ENCODE measurements around the gene MGLL. TPM values are rescaled to one million over a fixed set of nuclear protein-coding genes. Genes with fewer than 3 reads are reported as not detected.

Gene MGLL
- total RNA-seq, 1 experiment from 2014 or later, result 0.94 TPM

DNA sequence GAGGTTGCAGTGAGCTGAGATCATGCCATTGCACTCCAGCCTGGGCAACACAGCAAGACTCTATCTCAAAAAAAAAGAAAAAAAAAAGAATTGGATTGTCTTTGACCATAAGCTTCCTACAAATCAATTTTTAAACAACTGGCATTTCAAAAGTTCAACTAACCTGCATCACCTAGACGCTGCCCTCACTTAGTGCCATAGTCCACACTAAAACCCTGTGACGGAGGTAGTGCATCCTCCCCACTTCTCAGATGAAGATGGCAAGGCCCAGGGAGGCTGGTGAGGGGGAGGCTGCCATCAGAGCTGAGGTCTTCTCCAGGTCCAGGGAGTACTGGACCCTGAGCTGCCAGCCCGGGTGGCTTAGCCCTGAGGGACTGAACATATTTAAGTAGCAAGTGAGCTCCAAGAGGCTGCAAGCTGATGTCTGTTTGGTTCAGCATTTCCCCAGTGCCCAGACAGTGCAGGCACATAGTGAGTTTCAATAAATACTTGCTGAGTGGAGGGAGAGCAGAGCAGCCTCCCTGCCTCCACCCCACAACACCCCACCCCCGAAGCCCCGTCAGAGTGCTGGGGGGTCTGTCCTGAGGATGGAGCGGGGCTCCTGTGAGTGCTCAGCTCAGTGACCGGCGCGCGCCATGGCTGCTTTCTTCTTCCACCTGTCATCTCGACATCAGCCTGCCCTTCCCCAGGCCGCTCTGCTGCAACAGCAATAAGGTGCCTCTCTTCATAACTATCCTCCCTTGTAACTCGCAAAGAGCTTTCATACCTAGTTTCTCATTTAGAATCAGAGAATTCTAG, 52.8 kb downstream of the MGLL start (continued):
- TF ChIP-seq KAT7 (CRISPR knock-in tag; IDR thresholded peaks at IDR 0.05; ENCODE audit: borderline replicate concordance), result no peak
- TF ChIP-seq, protein P1, sequence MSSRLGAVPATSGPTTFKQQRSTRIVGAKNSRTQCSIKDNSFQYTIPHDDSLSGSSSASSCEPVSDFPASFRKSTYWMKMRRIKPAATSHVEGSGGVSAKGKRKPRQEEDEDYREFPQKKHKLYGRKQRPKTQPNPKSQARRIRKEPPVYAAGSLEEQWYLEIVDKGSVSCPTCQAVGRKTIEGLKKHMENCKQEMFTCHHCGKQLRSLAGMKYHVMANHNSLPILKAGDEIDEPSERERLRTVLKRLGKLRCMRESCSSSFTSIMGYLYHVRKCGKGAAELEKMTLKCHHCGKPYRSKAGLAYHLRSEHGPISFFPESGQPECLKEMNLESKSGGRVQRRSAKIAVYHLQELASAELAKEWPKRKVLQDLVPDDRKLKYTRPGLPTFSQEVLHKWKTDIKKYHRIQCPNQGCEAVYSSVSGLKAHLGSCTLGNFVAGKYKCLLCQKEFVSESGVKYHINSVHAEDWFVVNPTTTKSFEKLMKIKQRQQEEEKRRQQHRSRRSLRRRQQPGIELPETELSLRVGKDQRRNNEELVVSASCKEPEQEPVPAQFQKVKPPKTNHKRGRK (CRISPR knock-in tag; IDR thresholded peaks at IDR 0.05; ENCODE audit: borderline replicate concordance), result no peak

DNA sequence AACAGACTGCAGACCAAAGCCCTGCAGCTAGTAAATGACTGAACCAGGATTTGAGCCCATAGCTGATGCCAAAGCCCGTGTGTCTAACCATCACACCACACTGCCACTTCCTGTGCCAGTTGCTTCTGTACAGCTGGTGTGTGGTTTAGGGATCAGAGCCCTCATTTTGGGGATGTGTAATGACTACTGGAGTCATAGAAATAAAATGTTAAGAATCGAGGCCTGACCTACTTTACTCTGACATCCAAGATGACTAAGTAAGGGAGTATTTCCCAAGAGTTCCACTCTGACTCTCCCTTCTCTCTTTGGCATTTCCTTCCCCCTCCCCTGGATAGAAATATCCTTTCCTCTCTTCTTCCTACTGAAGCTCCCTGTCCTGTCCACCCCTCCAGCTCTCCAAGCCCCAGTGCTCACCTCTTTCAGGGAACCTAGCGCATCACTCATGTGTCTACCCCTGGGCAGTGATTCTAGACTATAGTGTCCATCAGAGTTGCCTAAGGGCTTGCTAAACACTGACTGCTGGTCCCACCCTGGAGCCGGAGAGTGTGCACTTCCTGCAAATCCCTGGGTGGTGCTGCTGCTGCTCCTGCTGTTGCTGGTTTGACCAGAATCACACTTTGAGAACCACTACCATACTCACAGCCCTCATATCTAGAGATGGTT, 53.8 kb downstream of the MGLL start:
- Mint-ChIP-seq H3K27ac (no peak overlapping the region), H3K4me3 (no peak overlapping the region), H3K36me3 (no peaks in the 10 kb centered on the region), H3K4me1 (peaks cover 2% of the 10 kb centered on the region; the same call in 1 of the 2 replicates), H3K27me3 (ENCODE audit: low read depth) (no peaks in the 10 kb centered on the region), H3K9me3 (no peaks in the 10 kb centered on the region)
- TF ChIP-seq, protein P2, sequence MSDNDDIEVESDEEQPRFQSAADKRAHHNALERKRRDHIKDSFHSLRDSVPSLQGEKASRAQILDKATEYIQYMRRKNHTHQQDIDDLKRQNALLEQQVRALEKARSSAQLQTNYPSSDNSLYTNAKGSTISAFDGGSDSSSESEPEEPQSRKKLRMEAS (CRISPR knock-in tag; IDR thresholded peaks at IDR 0.05), result no peak
- TF ChIP-seq NFATC4 (CRISPR knock-in tag; IDR thresholded peaks at IDR 0.05) (no peak), ZNF219 (CRISPR knock-in tag; IDR thresholded peaks at IDR 0.05; ENCODE audit: borderline replicate concordance) (no peak), NFYB (CRISPR knock-in tag; conservative IDR thresholded peaks at IDR 0.05; ENCODE audit: low read depth) (no peak), TP53 (CRISPR knock-in tag; IDR thresholded peaks at IDR 0.05) (no peak), NR2C2 (CRISPR knock-in tag; IDR thresholded peaks at IDR 0.05) (no peak), JUN (CRISPR knock-in tag; IDR thresholded peaks at IDR 0.05) (no peak), FOXK1 (CRISPR knock-in tag; IDR thresholded peaks at IDR 0.05) (no peak)
- TF ChIP-seq, protein P3, sequence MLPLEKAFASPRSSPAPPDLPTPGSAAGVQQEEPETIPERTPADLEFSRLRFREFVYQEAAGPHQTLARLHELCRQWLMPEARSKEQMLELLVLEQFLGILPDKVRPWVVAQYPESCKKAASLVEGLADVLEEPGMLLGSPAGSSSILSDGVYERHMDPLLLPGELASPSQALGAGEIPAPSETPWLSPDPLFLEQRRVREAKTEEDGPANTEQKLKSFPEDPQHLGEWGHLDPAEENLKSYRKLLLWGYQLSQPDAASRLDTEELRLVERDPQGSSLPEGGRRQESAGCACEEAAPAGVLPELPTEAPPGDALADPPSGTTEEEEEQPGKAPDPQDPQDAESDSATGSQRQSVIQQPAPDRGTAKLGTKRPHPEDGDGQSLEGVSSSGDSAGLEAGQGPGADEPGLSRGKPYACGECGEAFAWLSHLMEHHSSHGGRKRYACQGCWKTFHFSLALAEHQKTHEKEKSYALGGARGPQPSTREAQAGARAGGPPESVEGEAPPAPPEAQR (CRISPR knock-in tag; IDR thresholded peaks at IDR 0.05), result no peak
- TF ChIP-seq, protein P4, sequence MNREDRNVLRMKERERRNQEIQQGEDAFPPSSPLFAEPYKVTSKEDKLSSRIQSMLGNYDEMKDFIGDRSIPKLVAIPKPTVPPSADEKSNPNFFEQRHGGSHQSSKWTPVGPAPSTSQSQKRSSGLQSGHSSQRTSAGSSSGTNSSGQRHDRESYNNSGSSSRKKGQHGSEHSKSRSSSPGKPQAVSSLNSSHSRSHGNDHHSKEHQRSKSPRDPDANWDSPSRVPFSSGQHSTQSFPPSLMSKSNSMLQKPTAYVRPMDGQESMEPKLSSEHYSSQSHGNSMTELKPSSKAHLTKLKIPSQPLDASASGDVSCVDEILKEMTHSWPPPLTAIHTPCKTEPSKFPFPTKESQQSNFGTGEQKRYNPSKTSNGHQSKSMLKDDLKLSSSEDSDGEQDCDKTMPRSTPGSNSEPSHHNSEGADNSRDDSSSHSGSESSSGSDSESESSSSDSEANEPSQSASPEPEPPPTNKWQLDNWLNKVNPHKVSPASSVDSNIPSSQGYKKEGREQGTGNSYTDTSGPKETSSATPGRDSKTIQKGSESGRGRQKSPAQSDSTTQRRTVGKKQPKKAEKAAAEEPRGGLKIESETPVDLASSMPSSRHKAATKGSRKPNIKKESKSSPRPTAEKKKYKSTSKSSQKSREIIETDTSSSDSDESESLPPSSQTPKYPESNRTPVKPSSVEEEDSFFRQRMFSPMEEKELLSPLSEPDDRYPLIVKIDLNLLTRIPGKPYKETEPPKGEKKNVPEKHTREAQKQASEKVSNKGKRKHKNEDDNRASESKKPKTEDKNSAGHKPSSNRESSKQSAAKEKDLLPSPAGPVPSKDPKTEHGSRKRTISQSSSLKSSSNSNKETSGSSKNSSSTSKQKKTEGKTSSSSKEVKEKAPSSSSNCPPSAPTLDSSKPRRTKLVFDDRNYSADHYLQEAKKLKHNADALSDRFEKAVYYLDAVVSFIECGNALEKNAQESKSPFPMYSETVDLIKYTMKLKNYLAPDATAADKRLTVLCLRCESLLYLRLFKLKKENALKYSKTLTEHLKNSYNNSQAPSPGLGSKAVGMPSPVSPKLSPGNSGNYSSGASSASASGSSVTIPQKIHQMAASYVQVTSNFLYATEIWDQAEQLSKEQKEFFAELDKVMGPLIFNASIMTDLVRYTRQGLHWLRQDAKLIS (CRISPR knock-in tag; IDR thresholded peaks at IDR 0.05; ENCODE audit: borderline replicate concordance), result no peak
- CTCF ChIA-PET, result interaction anchor here (1.9 kb wide), 1 partner anchor 89 kb away, joined by 4 read pairs; no protein-coding TSS in a partner anchor
- DNase-seq (ENCODE audit: low spot score) (no peak), ATAC-seq (no peak)
- POLR2A ChIA-PET, result no interaction called here

DNA sequence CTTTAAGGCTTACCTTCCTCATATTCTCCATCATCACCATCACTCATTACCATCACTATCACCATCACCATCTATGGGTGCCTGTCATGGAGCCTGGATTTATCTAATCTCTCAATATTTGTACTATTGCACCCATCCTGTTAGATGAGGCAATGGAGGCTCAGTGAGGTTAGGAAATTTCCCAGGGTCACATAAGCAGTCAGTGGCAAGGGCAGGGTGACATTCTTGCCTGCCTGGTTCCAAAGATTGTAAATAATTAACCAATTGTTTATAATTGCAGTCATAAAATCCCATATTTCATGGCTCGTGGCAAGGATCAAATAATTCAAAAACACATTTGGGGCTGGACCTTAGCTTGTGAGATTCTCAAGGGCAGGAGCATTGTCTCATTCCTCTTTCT, 55.2 kb downstream of the MGLL start:
- H3K9me3 Mint-ChIP-seq, result no peaks in the 10 kb centered on the region
- CTCF ChIA-PET, result interaction anchor here (0.7 kb wide), 1 partner anchor 18 kb away, joined by 4 read pairs; no protein-coding TSS in a partner anchor
- no peak for DNase-seq (ENCODE audit: low spot score)
- POLR2A ChIA-PET, result no interaction called here
- H3K36me3 Mint-ChIP-seq, result no peaks in the 10 kb centered on the region
- no peak for ATAC-seq
- H3K27me3 Mint-ChIP-seq (ENCODE audit: low read depth), result no peaks in the 10 kb centered on the region
- peaks cover 2% of the 10 kb centered on the region; the same call in 1 of the 2 replicates for H3K4me1 Mint-ChIP-seq
- H3K27ac Mint-ChIP-seq, result no peak overlapping the region
- H3K4me3 Mint-ChIP-seq, result no peak overlapping the region
- TF ChIP-seq NFE2L1 (CRISPR knock-in tag; IDR thresholded peaks at IDR 0.05), result no peak
- no peak for TF ChIP-seq MYBL2 (CRISPR knock-in tag; IDR thresholded peaks at IDR 0.05)
- TF ChIP-seq, protein P5, sequence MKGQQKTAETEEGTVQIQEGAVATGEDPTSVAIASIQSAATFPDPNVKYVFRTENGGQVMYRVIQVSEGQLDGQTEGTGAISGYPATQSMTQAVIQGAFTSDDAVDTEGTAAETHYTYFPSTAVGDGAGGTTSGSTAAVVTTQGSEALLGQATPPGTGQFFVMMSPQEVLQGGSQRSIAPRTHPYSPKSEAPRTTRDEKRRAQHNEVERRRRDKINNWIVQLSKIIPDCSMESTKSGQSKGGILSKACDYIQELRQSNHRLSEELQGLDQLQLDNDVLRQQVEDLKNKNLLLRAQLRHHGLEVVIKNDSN (CRISPR knock-in tag; IDR thresholded peaks at IDR 0.05), result no peak
- TF ChIP-seq, protein P6, sequence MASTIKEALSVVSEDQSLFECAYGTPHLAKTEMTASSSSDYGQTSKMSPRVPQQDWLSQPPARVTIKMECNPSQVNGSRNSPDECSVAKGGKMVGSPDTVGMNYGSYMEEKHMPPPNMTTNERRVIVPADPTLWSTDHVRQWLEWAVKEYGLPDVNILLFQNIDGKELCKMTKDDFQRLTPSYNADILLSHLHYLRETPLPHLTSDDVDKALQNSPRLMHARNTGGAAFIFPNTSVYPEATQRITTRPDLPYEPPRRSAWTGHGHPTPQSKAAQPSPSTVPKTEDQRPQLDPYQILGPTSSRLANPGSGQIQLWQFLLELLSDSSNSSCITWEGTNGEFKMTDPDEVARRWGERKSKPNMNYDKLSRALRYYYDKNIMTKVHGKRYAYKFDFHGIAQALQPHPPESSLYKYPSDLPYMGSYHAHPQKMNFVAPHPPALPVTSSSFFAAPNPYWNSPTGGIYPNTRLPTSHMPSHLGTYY (CRISPR knock-in tag; IDR thresholded peaks at IDR 0.05), result no peak
- TF ChIP-seq, protein P7, sequence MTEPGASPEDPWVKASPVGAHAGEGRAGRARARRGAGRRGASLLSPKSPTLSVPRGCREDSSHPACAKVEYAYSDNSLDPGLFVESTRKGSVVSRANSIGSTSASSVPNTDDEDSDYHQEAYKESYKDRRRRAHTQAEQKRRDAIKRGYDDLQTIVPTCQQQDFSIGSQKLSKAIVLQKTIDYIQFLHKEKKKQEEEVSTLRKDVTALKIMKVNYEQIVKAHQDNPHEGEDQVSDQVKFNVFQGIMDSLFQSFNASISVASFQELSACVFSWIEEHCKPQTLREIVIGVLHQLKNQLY (CRISPR knock-in tag; IDR thresholded peaks at IDR 0.05), result no peak
- no peak for TF ChIP-seq NR3C1 (CRISPR knock-in tag; conservative IDR thresholded peaks at IDR 0.05; ENCODE audit: low read depth)
- TF ChIP-seq, protein P8, sequence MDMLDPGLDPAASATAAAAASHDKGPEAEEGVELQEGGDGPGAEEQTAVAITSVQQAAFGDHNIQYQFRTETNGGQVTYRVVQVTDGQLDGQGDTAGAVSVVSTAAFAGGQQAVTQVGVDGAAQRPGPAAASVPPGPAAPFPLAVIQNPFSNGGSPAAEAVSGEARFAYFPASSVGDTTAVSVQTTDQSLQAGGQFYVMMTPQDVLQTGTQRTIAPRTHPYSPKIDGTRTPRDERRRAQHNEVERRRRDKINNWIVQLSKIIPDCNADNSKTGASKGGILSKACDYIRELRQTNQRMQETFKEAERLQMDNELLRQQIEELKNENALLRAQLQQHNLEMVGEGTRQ (CRISPR knock-in tag; IDR thresholded peaks at IDR 0.05), result no peak
